Loucy (cell line): ENCODE results near the gene PPP1R26.

ENCODE experiments used
- CTCF ChIP-seq: fragments of 200-600 bp; sonication (generic); conservative IDR thresholded peaks from 2 replicates; pipeline ENCODE4 v1.5.1; 2014; ENCODE audit warnings: mild to moderate bottlenecking, antibody characterized with exemption, low read length
- EZH2phosphoT487 ChIP-seq: fragments of 200-600 bp; IDR thresholded peaks from 2 replicates; pipeline ENCODE4 v1.6.1; 2018; ENCODE audit warnings: antibody characterized with exemption, mild to moderate bottlenecking, moderate library complexity, borderline replicate concordance

DNA sequence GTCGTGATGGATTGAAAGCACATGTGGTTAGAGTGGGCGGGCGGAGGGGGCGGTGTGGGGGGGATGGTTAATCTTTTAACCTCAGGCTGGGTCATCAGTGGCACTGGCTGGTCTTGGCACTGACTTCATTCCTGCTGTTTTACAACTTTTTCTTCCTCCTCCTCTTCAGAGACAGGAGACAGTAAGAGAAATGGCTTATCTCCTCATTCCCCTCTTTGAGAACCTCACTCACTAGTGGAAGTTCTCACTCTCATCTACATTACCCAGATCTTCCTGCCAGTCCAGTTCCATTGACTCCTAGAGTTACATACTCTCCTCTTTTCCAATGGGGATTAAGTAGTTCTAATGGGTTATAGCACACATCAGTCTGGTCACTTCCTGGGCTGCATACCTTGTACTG is 42.3 kb upstream of the PPP1R26 start:
- no peak for TF ChIP-seq EZH2phosphoT487
- no peak for TF ChIP-seq CTCF
